Osteoblast (primary cell): Measurements from ENCODE around the gene FAM24B. TPM values are rescaled to one million over a fixed set of nuclear protein-coding genes. Genes with fewer than 3 reads are reported as not detected.
A peak's percentile ranks its signal among the peaks of the same experiment; 100 is the strongest.

ENCODE experiments used
- DNase-seq: peaks from one replicate; pipeline ENCODE4 v3.0.0; 2011; ENCODE audit warnings: low spot score, mixed read lengths; ENCODE audit not compliant: insufficient read length; ENCODE audit errors: missing footprints
- H2AFZ ChIP-seq: 2 replicates; pipeline ENCODE4 v1.6.0; 2011; ENCODE audit warnings: mild to moderate bottlenecking, low read length
- H3K27ac ChIP-seq: 2 replicates; pipeline ENCODE4 v1.5.1; 2011; ENCODE audit warnings: mild to moderate bottlenecking, low read depth, low read length, moderate library complexity
- H3K27me3 ChIP-seq: 2 replicates; pipeline ENCODE4 v1.6.0; 2012; ENCODE audit warnings: mild to moderate bottlenecking, control low read depth, inconsistent platforms, low read length, moderate library complexity; ENCODE audit not compliant: insufficient read depth
- H3K36me3 ChIP-seq: 2 replicates; pipeline ENCODE4 v1.5.1; 2011; ENCODE audit warnings: mild to moderate bottlenecking, low read length, control low read depth, moderate library complexity; ENCODE audit not compliant: insufficient read depth
- H3K4me1 ChIP-seq: 2 replicates; pipeline ENCODE4 v1.5.1; 2011; ENCODE audit warnings: mild to moderate bottlenecking, low read length, control low read depth, moderate library complexity; ENCODE audit not compliant: insufficient read depth
- H3K4me2 ChIP-seq: 2 replicates; pipeline ENCODE4 v1.6.0; 2011; ENCODE audit warnings: mild to moderate bottlenecking, low read length; ENCODE audit not compliant: insufficient read depth
- H3K4me3 ChIP-seq: fragments of 200-600 bp; sonication (generic); 3 replicates; pipeline ENCODE4 v1.5.1; 2012; ENCODE audit warnings: mild to moderate bottlenecking, low read length, inconsistent platforms; ENCODE audit not compliant: insufficient read depth
- H3K79me2 ChIP-seq: 2 replicates; pipeline ENCODE4 v1.6.0; 2012; ENCODE audit warnings: mild to moderate bottlenecking, low read length, control low read depth, inconsistent platforms; ENCODE audit not compliant: insufficient read depth
- H3K9me3 ChIP-seq: 2 replicates; pipeline ENCODE4 v1.5.1; 2011; ENCODE audit warnings: low read depth, low read length, control low read depth
- H4K20me1 ChIP-seq: 2 replicates; pipeline ENCODE4 v1.6.0; 2012; ENCODE audit warnings: mild to moderate bottlenecking, low read length, control low read depth; ENCODE audit not compliant: insufficient read depth
- total RNA-seq: library from RNA; depleted of rRNA; stranded (reverse); fragments of >200 nt; gene quantifications from 2 replicates; pipeline ENCODE4 v1.2.3, GENCODE V29; 2012
- TF ChIP-seq, protein P1 (sequence below): IDR thresholded peaks from 2 replicates; pipeline ENCODE4 v1.5.1; 2011; ENCODE audit warnings: mild to moderate bottlenecking, low read depth, low read length, moderate library complexity; ENCODE audit errors: extremely low read depth

Gene FAM24B
- total RNA-seq, 1 donor: 1.8 TPM

DNA sequence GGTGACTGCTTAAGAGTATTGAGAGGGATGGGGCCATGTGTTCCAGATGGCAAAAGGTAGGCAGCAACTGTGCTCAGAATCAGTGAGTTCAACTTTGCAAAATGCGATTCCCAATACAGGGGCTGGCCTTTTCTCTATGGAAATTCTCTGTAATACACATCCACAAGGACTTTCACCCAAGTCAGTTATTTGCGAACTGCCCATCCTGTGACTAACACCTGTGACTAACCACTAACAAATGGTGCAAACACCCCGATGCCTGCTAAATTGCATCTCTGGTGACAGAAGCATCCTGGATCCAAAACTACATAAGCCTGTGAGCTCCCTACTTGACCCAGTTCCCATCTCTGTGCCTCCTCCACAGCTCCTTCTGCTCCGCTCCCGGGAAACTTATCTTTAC, 24.7 kb downstream of the FAM24B start:
- Histone ChIP-seq H3K4me2 (peak overlapping the region; percentile 77), H3K4me1 (peaks cover 72% of the 10 kb centered on the region), H3K4me3 (peak overlapping the region; percentile 53), H3K9me3 (no peaks in the 10 kb centered on the region), H3K79me2 (peaks cover 29% of the 10 kb centered on the region), H3K27ac (peak overlapping the region; percentile 94), H3K27me3 (no peaks in the 10 kb centered on the region), H4K20me1 (no peaks in the 10 kb centered on the region), H2AFZ (no peak overlapping the region), H3K36me3 (no peaks in the 10 kb centered on the region)
- TF ChIP-seq, protein P1, sequence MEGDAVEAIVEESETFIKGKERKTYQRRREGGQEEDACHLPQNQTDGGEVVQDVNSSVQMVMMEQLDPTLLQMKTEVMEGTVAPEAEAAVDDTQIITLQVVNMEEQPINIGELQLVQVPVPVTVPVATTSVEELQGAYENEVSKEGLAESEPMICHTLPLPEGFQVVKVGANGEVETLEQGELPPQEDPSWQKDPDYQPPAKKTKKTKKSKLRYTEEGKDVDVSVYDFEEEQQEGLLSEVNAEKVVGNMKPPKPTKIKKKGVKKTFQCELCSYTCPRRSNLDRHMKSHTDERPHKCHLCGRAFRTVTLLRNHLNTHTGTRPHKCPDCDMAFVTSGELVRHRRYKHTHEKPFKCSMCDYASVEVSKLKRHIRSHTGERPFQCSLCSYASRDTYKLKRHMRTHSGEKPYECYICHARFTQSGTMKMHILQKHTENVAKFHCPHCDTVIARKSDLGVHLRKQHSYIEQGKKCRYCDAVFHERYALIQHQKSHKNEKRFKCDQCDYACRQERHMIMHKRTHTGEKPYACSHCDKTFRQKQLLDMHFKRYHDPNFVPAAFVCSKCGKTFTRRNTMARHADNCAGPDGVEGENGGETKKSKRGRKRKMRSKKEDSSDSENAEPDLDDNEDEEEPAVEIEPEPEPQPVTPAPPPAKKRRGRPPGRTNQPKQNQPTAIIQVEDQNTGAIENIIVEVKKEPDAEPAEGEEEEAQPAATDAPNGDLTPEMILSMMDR: no peak
- peak; percentile 65 for DNase-seq

DNA sequence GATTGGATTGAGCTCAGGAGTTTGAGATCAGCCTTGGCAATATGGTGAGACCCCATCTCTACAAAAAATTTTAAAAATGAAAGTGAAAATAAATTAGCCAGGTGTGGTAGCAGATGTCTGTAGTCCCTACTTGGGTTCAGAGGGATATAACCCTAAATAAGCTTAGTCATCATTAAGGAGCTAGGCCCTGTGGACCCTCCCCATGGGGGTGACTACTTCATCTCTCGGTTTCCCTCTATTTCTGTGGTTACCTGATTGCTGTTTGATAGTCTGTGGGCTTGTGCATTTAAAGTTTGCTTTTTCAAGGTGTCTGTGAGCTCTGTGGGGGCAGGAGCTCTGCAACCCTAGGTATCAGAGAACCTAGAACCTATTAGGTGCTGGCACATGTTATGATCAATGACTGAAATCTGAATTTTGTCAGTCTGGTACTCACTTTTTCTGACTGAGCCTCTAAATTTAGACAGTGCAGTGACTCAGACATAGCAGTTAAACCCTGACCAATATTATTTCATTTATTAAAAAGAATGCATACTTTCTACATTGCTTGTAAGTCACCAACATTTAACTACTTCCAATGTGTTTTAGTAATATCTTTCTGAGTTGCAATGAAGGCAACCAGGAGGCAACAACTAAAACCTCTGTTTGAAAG, 25.6 kb downstream of the FAM24B start:
- H3K79me2 ChIP-seq: peaks cover 21% of the 10 kb centered on the region
- TF ChIP-seq, protein P1: no peak
- H3K4me3 ChIP-seq: peak overlapping the region; percentile 53
- H3K9me3 ChIP-seq: no peaks in the 10 kb centered on the region
- H4K20me1 ChIP-seq: no peaks in the 10 kb centered on the region
- H2AFZ ChIP-seq: no peak overlapping the region
- DNase-seq: no peak
- no peaks in the 10 kb centered on the region for H3K27me3 ChIP-seq
- peak overlapping the region; percentile 94 for H3K27ac ChIP-seq
- peaks cover under 1% of the 10 kb centered on the region for H3K36me3 ChIP-seq
- peaks cover 72% of the 10 kb centered on the region for H3K4me1 ChIP-seq
- peak overlapping the region; percentile 77 for H3K4me2 ChIP-seq

DNA sequence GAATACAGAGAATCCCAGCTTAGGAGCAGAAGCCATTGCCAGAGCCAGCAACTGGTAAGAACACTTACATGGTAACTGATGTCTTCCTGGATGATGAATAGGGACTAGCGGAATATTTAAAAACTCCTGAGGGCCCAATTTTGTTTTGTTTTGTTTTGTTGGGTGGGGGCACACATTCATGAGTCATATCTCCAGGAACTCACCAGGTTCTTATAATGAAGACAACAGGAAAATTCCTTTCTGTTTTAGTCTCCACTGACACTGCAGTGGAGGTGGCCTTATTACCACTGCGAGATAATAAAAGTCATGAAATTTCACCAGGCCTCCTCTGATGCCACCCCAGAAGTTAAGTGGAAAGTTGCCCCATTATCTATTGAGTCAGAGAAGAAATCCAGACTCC, 27.1 kb downstream of the FAM24B start:
- Histone ChIP-seq H3K4me3 (no peak overlapping the region), H3K27me3 (no peaks in the 10 kb centered on the region), H3K4me1 (peaks cover 71% of the 10 kb centered on the region), H3K36me3 (peaks cover 8% of the 10 kb centered on the region), H2AFZ (no peak overlapping the region), H4K20me1 (no peaks in the 10 kb centered on the region), H3K9me3 (no peaks in the 10 kb centered on the region), H3K79me2 (peaks cover 11% of the 10 kb centered on the region), H3K27ac (peak overlapping the region; percentile 69), H3K4me2 (no peak overlapping the region)
- TF ChIP-seq, protein P1: no peak
- no peak for DNase-seq

DNA sequence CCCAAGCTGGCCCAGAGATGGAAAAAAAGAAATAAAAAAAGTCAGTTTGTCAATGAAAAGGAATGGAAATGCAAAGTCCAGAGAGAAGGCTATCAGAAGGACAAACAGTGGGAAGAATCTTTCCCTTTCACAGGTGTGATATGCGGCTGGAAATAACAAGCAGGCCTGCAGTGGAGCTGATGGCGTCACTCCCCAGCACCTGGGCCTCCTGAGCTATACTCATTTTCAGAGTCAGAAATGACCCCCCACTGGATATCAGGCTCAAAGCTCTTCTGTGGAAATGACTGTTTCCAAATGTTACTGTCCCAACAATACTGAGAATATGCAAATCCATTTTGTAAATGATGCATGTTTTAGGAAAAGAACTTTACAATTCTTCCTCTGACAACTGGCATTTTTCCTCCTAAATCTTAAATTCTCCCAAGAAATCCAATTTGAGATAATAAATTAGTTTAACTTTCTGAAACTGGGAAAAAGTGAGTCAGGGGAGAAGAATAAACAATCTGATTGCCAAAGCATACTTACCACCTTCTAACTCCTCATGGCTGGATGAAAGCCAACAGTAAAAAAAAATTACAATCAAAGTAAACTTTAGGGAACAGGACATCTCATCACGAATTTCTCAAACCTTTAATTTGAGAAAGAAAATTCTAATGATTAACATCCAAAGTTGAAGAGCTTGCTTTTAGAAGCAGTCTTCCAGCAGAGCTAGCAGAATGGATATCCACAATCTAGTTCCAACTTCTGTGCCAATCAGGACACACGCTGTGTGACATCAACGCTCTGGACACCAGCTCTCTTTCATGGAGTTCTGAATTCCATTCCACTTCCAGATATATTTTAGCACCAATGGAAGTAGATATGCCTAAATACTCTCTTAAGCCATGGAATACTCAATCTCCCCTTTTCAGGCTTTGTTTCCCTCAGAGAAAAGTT, 28.4 kb downstream of the FAM24B start:
- H3K9me3 ChIP-seq: no peaks in the 10 kb centered on the region
- H4K20me1 ChIP-seq: no peaks in the 10 kb centered on the region
- H3K4me2 ChIP-seq: peak overlapping the region; percentile 4
- DNase-seq: peak; percentile 58
- peaks cover 58% of the 10 kb centered on the region for H3K4me1 ChIP-seq
- peaks cover 8% of the 10 kb centered on the region for H3K36me3 ChIP-seq
- no peak overlapping the region for H2AFZ ChIP-seq
- H3K27me3 ChIP-seq: no peaks in the 10 kb centered on the region
- no peak overlapping the region for H3K4me3 ChIP-seq
- peak overlapping the region; percentile 69 for H3K27ac ChIP-seq
- peaks cover 1% of the 10 kb centered on the region for H3K79me2 ChIP-seq
- TF ChIP-seq, protein P1: no peak
